Transverse colon (tissue), 4 donors: Measurements from ENCODE around the gene PKD1.

ENCODE experiments used
- CTCF ChIP-seq, 5 experiments: fragments of 200-600 bp in 3 of 5; fragments of 450-650 bp in 2 of 5; sonication (generic) in 3 of 5; IDR thresholded peaks; 1 replicate in 2 of 5; 2 replicates in 3 of 5; pipeline ENCODE4 v1.5.1; 2016 to 2017; ENCODE audit warnings: antibody characterized with exemption in 5 of 5, inconsistent platforms in 3 of 5, mild to moderate bottlenecking in 2 of 5, moderate library complexity in 1 of 5
- EP300 ChIP-seq: sonication (generic); formaldehyde crosslinking; IDR thresholded peaks from one replicate; pipeline ENCODE4 v1.6.1; 2017; ENCODE audit warnings: antibody characterized with exemption, low read depth
- POLR2A ChIP-seq: fragments of 450-650 bp; IDR thresholded peaks from one replicate; pipeline ENCODE4 v1.6.1; 2016; ENCODE audit warnings: antibody characterized with exemption, mild to moderate bottlenecking, moderate library complexity
- POLR2AphosphoS5 ChIP-seq, 3 donors: sonication (generic); formaldehyde crosslinking; IDR thresholded peaks; one replicate each; pipeline ENCODE4 v1.6.1; 2016; ENCODE audit warnings: antibody characterized with exemption in 3 of 3

DNA sequence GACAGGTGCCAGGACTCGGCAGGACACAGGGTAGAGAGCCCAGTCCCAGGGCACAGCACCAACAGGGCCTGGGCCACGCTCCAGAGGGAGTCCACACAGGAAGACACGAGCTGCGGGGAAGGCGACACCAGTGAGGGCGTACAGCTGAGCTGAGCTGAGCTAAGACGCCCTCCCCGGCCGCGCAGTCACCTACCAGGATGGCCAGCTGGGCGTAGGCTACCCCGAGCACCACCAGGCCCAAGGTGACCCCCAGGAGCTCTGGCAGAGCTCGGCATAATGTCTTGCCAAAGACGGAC, 45.3 kb downstream of the PKD1 start:
- no peak for TF ChIP-seq CTCF (IDR thresholded peaks at IDR 0.05)
- no peak for TF ChIP-seq POLR2AphosphoS5 (IDR thresholded peaks at IDR 0.05)
- TF ChIP-seq POLR2A: no peak
- TF ChIP-seq EP300: no peak
